ENCODE data around the gene MAP3K12.
"Not testable (repeated sequence)": the region's sequence is repeated elsewhere in the genome, so short reads cannot be mapped to it uniquely, and the experiment has no call there.

The MAP3K12 gene

GRCh38 chr12:53489242-53489864, 9.9 kb downstream of the MAP3K12 start:
- no peak for FAIRE-seq

- no peak for FAIRE-seq
Observed at GRCh38 chr12:53486736-53487487, 12.3 kb downstream of the MAP3K12 start.

DNA sequence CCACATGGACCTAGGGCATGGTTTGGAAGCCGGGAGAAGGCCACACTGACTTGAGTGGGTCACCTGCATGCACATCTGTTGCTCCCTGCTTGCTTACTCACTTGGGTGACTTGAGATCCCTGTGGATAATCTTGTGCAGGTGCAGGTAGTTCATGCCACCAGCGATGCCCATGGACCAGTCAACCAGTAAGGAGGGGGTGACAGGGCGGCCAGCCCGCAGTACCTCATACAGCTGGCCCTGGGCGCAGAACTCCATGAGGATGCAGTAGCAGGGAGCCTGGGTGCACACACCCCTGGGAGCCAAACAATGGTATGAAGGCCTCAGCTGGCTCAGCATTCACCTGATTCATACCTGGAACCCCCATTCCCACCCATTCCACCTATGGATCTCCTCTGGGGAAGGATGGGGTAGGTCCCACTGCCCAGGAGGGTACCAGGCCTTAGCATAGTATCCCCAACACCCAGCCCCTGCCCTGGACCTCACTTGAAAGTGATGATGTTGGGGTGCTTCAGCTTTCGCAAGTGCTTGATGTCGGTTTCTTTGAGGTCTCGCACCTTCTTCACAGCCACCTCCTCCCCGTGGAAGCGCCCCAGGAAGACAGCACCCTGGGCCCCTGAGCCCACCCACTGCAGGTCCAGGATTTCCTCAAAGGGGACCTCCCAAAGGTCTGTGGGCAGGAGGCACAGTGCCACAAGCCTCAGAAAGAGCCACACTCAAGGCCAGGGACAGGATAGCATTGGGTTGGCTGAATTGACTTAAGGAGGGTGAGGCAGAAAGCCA, 13.1 kb downstream of the MAP3K12 start:
- FAIRE-seq, result no peak

DNA sequence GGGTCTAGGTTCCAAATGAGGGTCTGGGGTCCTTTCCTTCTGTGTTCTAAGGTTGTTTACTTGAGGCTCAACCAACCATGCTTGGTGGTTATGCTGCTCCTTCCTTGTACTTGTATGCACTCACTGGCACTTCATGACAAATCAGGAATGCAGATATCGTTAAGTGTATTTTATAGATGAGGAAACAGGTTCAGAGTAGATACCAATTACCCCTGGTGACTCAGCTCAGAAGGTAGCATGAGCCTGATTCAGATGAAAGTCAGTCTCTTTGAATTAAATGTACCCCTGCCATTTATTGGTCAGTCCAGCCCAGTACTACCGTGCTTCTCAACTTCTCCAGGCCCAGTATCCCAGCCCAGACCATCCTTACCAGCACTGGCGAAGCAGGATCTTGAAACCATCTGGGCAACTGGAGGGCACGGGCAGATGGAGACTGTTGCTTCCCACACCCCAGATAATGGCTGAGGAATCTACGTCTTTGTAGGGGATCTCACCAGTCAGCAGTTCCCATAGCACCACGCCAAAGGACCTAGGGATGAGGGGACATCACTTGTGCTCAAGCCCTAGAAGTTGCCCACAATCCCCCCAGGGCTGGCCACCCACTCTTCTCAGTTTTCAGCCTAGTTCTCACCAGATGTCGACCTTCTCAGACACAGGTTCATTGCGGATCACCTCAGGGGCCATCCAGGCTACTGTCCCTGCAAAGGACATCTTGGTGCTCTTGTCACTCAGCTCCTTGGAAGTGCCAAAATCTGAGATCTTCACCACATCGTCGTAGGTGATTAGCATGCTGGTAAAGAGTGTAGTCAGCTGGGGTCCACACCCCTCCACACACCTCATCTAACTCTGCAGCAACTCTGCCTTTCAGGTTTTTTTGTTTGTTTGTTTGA, 14.3 kb downstream of the MAP3K12 start:
- no peak for FAIRE-seq

- no peak for FAIRE-seq
Observed at GRCh38 chr12:53483979-53484377, 15.3 kb downstream of the MAP3K12 start.

DNA sequence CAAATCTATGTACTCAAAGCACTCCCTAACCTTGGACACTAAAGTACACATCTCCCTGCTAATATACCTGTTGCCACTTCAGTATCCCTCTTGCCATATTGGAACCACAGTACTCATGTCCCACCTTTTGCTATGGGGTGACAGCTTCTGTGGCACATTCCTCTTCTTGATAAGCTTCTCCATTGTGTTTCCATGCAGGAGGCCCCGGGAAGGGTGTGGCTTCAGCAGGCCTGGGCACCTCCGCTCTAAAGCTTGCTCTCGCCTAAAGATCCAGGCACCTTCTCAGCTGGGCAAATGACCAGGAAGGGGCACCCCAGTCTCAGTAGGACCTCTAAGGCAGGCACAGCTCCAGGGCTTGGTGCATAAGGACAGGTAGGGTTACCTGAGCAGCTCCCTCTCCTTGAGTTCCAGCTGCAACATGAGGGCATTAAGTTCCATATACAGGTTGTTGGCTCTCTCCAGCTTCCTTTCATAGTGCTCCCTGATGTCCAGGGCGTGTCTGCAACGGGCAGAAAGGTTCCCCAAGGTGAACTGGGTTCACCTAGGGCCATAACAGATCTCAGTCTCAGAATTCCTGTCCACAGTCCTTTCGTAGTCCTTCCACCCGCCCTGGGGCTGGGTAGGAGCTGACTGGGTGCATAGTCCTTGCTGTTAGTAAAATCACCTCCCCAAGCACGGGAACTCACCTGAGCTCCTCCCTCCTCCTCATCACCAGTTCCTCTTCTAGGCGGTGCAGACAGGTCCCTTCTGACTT, 15.9 kb downstream of the MAP3K12 start:
- no peak for FAIRE-seq

DNA sequence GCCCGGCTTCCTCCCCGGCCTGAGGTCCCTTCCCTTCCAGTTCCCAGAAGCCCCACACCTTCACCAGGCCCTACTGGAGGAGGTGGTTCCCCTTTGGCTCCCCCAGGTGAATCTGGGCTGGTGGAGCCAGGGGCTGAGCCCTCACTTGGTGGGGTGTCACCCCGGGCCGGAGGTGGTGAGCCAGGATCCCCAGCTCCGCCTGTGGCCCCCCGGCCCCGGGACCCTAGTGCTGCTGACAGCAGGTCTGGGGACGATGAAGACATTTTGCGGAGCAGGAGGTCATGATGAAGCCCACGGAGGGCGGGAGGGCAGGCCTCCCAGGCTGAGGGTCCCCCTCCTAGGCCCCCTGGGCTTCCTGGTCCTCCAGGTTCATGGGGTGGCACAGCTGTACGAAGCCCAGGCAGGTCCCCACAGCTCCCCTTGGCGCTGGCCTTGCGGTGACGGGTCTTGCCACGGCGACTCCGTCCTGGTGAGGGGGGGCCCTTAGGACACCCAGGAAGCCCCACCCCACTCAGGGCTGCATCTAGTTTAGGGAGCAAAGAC, 16.6 kb downstream of the MAP3K12 start:
- FAIRE-seq, result no peak

GRCh38 chr12:53481939-53482586, 17.2 kb downstream of the MAP3K12 start:
- FAIRE-seq, result no peak

- FAIRE-seq, result not testable (repeated sequence)
Observed at GRCh38 chr12:53481458-53481857, 17.8 kb downstream of the MAP3K12 start.

DNA sequence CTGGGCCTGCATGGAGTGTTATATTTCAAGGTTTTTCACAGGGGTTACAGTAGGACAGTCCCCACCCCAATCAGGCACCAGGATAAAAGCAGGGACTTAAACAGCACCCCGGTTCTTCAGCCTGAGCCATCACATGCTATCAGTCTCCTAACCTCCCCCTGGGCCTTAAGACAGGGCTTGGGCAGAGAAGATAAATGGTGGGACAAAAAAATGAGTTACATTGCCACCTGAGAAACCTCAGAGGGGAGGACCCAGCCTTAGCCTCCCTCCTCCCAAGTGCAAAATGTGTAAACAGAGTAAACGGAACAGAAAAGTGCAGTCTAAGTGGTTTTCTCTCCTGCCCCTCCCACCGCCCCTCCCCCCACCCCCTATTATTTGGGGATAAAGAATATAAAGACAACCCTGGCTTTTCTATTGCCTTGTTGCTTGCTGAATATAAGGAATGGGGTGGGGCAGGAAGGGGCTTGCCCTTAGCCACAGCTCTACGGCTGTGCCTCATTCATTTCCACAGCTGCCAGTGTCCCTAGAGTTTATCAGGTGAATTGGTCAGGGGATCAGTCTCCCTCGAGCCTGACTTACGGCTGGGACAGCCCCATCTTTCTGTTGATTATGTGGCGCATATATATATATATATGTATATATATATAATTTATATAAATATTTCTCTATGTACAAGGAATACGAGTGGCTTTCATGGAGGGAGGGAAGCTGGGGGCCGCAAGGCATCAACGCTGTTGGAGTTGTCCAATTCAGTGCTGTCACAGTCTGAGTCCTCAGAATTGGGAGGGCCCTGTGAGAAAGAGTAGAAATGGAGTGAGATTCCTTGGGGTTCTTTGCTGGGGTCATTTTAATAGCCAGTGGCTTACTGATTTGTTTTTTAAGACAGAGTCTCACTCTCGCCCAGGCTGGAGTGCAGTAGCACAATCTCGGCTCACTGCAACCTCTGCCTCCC, 18.5 kb downstream of the MAP3K12 start:
- FAIRE-seq, result no peak

- FAIRE-seq, result no peak
Observed at GRCh38 chr12:53479331-53479730, 19.9 kb downstream of the MAP3K12 start.

DNA sequence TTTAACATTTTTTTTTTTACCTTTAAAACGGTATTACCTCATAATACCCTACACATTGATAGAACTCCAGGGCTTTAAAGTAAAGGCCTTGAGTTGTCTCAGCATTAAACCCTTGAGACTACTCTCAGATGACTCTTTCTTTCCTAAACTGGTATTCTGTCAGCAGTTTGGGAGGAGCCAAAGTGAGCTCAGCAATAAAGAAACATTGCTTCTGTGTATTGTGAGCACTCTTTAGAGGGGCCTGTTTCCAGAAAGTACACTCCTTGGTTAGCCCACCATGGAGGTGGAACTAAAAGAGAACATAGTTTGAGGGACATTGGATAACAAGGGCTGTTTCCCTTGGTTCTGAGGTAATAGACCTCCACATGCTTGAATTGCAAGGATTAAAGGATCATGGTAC, 20.4 kb downstream of the MAP3K12 start:
- no peak for FAIRE-seq

DNA sequence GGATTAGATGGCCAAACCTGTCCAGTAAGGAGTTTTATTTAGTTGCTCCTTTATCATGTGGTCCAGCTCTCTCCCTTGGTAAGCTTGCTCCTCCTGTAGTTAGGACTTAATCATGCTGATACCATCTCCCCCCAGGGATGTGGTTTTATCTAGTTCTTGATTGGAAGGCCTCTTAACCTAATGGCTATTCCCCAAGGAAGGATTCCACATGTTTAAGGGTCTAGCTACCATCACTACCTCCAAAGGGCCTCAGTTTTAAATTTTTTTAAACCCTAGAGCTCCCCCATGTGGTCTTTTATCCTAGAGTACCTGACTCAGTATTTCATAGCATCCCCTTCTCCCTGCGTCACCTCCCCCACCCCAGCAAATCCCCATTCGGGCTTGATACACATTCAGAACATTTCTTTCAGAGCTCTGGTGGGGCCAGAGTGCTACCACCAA, 22.5 kb downstream of the MAP3K12 start:
- no peak for FAIRE-seq

- FAIRE-seq, result no peak
Observed at GRCh38 chr12:53474819-53475218, 24.4 kb downstream of the MAP3K12 start.

DNA sequence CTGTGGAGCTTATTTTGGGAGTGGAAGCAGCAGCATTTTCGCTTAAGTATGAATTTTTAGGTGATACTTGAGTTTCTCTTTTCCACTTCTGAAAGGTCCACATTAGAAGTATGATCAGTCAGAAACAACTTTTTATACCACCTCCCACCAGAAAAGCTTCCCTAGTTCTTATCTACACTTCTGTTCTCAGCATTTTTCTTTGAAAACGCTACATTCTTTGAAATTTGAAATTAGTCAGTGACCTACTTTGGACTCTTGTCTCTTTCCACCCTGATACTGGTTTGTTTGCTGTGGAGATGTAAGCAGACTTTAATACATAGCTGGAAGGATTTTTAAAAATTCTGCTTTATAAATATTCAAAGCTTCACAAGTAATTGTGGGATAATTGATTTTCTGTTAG, 25.2 kb downstream of the MAP3K12 start:
- FAIRE-seq, result no peak

DNA sequence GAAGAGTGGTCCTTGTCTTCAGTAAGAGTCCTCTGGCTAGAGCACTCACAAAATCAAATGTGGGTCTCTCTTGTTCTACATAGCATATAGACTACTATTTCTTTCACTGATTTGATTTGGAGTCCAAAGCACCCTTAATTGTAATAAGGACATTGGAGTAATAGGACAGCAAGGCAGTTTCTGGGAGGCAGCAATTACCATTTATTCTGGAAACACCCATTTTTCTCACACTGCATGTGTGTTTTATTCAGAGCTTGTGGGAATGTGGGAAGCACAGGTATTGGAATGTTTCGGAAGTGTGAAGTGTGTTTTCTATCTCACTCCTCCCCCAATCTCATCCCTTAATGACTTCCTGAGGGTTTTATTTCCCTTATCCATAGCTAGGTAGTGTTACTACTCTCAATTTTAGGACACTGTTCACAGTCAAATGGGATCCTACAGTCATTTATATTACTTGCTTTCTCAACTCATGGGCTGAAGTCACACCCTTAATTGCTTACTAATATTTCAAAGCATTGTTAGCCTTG, 27.1 kb downstream of the MAP3K12 start:
- FAIRE-seq, result no peak

- no peak for FAIRE-seq
Observed at GRCh38 chr12:53468282-53468681, 31.0 kb downstream of the MAP3K12 start.

GRCh38 chr12:53467880-53468279, 31.4 kb downstream of the MAP3K12 start:
- no peak for FAIRE-seq

- no peak for FAIRE-seq
Observed at GRCh38 chr12:53467082-53467481, 32.2 kb downstream of the MAP3K12 start.

DNA sequence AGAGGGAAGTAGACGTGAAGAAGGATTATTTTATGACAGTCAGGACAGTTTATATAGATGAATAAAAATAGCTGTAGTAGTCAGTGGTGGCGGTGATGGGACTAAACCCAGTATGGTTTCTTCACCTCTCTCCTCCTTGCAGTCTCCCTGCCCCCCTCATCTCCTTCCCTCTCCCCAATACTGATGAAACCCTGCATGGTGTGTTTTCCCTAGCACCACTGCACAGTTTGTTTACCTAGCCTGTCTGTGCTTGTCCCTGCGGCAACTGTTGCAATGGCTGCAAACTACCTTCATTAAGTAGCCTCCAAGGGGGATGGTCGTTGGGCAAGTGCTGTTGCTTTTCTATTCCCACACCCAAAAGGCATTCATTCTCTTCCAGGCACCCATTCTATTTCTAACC, 32.6 kb downstream of the MAP3K12 start:
- no peak for FAIRE-seq
